HuH-7.5 (cell line): ENCODE data around the gene OR8G5.
"Not testable (repeated sequence)": the region's sequence is repeated elsewhere in the genome, so short reads cannot be mapped to it uniquely, and the experiment has no call there.

ENCODE experiments used
- DNase-seq: peaks from one replicate; pipeline ENCODE4 v3.0.0; 2011; ENCODE audit warnings: low spot score

OR8G5 gene

GRCh38 chr11:124256076-124256475, at the start of gene OR8G5:
OR8G5 (plus strand) TSS chr11:124256376; CDS start chr11:124264932, 8,556 bp downstream.
- DNase-seq: no peak

GRCh38 chr11:124207102-124207792, 48.9 kb upstream of the OR8G5 start:
- no peak for DNase-seq

GRCh38 chr11:124209824-124210357, 46.3 kb upstream of the OR8G5 start:
- DNase-seq: no peak

- no peak for DNase-seq
These were observed 45.8 kb upstream of the OR8G5 start for GRCh38 chr11:124210421-124210820.

- DNase-seq: no peak
These were observed 44.9 kb upstream of the OR8G5 start for GRCh38 chr11:124211321-124211720.

GRCh38 chr11:124214027-124214426, 42.1 kb upstream of the OR8G5 start:
- no peak for DNase-seq

GRCh38 chr11:124219126-124219525, 37.0 kb upstream of the OR8G5 start:
- DNase-seq: no peak

- no peak for DNase-seq
These were observed 33.8 kb upstream of the OR8G5 start for GRCh38 chr11:124222407-124222806.

- not testable (repeated sequence) for DNase-seq
These were observed 31.4 kb upstream of the OR8G5 start for GRCh38 chr11:124224618-124225423.

- no peak for DNase-seq
These were observed 30.7 kb upstream of the OR8G5 start for GRCh38 chr11:124225471-124225870.

GRCh38 chr11:124233376-124233775, 22.8 kb upstream of the OR8G5 start:
- DNase-seq: peak; percentile 6

GRCh38 chr11:124238512-124238911, 17.7 kb upstream of the OR8G5 start:
- no peak for DNase-seq

GRCh38 chr11:124240621-124241397, 15.4 kb upstream of the OR8G5 start, which contains the start of gene OR8G1:
OR8G1 (plus strand) TSS chr11:124241095; CDS start chr11:124249676, 8,581 bp downstream.
- DNase-seq: no peak

- DNase-seq: not testable (repeated sequence)
These were observed 6.3 kb upstream of the OR8G5 start for GRCh38 chr11:124249869-124250268.

GRCh38 chr11:124265041-124265440, 8.9 kb downstream of the OR8G5 start:
- not testable (repeated sequence) for DNase-seq

- not testable (repeated sequence) for DNase-seq
These were observed 14.7 kb downstream of the OR8G5 start for GRCh38 chr11:124270886-124271285.

GRCh38 chr11:124274000-124274399, 17.8 kb downstream of the OR8G5 start:
- no peak for DNase-seq

- no peak for DNase-seq
These were observed 19.9 kb downstream of the OR8G5 start for GRCh38 chr11:124276081-124276480.

- DNase-seq: no peak
These were observed 21.0 kb downstream of the OR8G5 start for GRCh38 chr11:124277207-124277606.

GRCh38 chr11:124277804-124278203, 21.6 kb downstream of the OR8G5 start:
- DNase-seq: no peak

- no peak for DNase-seq
These were observed 22.1 kb downstream of the OR8G5 start for GRCh38 chr11:124278261-124278660.
